GM12801 (cell line): ENCODE data around the gene PTPN3.
A peak's percentile ranks its signal among the peaks of the same experiment; 100 is the strongest.

Experiments used
- TF ChIP-seq, protein P1 (sequence below): IDR thresholded peaks from one replicate; pipeline ENCODE4 v1.5.1; 2011; ENCODE audit warnings: control low read depth; ENCODE audit not compliant: insufficient read length; ENCODE audit errors: extremely low read depth

PTPN3 gene

DNA sequence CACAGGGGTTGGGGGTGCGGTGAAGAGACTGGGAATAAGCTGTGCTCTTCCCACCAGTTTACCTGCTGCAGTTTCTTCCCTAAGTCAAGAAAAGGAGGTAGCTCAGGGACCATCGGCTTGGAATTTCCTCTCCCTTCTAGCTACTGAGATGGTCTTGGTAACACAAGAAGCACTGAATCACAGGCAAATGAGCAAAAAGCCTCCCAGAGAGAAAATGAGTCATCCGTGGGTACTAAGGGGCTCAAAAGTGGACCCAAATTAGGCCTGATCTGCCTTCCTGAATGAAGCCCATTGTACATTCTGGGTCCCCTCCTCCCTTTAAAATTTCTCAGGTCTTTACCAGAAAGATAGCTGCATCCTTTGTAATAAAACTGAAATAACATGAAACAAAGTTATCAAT is 49.9 kb downstream of the PTPN3 start:
- TF ChIP-seq, protein P1, sequence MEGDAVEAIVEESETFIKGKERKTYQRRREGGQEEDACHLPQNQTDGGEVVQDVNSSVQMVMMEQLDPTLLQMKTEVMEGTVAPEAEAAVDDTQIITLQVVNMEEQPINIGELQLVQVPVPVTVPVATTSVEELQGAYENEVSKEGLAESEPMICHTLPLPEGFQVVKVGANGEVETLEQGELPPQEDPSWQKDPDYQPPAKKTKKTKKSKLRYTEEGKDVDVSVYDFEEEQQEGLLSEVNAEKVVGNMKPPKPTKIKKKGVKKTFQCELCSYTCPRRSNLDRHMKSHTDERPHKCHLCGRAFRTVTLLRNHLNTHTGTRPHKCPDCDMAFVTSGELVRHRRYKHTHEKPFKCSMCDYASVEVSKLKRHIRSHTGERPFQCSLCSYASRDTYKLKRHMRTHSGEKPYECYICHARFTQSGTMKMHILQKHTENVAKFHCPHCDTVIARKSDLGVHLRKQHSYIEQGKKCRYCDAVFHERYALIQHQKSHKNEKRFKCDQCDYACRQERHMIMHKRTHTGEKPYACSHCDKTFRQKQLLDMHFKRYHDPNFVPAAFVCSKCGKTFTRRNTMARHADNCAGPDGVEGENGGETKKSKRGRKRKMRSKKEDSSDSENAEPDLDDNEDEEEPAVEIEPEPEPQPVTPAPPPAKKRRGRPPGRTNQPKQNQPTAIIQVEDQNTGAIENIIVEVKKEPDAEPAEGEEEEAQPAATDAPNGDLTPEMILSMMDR = no peak

DNA sequence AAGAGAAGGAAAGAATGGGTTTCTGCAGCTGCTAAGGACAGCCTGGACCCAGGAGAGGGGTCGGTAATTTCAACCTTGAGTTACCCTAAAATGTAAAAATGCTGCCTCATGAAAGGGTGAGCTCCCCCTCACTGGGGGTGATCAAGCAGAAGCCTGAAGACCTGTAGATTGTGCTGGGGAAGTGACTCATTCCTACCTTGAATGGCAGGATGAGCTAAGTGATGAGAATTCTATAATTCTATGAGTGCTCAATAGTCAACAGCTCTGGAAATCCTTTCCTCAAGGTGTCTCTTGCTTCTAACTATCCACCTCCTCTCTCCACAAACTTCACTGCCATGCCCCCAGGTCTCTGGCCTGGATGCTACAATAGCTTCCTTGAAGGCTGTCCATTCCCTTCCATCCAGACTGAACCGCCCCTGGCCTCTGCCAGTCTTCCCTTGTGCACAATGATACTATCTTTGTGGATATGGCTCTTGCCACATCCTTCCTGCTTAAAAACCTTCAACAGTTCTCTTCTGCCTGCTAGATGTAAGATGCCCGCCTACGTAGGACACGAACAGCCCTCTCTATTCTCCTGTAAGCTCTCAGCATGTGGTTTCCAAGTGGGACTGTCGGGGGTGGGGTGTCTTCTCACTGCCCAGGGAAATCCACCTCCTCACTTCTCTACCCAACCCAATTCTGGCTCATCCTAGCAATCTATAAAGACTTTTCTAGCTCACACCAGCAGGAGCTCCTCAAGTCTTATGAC is 50.6 kb downstream of the PTPN3 start:
- TF ChIP-seq, protein P1 = no peak

DNA sequence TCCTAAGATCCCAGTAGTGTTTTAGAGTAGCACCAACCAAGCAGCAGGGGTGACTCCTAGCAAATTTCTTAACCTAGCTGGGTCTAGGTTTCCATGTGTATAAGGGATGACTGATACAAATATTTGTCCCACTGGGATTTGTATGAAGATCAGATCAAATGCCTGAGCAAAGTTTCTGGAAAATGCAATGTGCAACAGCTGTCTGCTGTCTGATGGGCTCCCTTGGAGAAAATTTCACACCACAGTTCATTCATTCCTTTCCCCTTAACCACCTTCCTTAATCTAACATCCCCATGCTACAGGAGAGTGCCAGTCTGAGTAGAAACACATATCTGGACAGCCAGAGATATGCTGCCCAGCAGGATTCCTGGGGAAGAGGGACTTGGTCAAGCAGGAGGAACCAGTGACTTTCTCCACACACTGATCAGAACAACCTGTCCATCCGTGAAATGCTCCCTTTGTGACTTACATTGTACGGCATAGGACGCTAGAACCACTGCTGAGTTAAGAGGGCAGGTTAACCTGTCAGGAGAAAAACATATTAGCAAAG is 53.3 kb downstream of the PTPN3 start:
- TF ChIP-seq, protein P1 = no peak

DNA sequence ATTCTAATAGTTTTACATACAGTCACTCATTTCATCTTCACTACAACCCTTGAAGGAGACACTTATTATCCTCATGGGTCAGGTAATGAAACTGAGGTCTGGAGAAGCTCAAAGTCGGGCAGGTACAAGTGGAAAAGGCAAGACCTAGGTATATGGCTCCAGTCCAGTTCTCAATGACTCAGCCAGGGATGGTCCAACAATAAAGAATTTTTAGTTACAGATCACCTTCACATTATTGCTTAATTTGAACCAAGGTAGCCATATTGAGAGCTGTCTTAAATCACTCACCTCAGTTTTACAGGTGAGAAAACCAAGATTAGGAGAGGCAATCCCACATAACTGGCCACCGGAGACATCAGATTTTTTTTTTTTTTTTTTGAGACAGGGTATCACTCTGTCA is 55.4 kb downstream of the PTPN3 start:
- TF ChIP-seq, protein P1 = no peak

DNA sequence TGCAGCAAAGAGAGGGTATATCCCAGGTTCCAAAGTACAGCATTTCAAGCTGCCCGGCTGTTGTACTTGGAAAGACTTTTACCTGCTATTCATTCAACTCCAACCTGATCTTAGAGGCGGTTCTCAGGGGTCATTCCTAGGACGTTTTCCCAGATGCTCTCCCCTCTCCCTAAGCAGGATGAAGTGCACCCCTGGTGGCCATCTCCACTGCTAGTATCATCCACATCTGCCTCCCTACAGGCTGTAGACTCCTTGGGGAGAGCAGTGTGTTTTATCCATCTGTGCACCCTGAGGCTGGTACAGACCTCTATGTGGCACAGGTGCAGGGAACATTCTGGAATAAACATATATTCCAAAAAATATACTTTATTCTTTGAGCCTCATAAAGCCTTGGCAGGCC is 56.8 kb downstream of the PTPN3 start:
- TF ChIP-seq, protein P1 = no peak

DNA sequence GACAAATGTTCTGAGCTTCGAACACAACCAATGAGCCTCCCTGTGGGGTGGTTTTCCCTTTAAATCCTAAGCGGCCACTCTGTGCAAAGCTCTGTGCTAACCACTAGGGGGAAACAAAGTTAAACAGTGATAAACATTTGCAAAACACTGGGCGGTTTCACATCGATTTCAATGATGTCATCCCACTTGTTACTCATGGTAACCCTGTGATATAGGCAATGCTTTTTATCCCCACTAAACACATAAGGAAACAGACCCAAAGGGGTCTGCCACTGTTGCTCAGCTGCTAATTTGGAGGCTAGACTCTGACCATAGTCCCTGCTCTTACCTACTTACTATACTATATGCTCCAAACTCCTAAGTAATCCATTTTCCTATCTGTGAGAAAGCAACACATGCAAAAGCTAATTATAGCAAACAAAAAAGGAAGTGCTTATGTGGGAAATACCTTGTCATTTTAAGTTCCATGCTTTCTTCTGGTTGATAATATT is 57.3 kb downstream of the PTPN3 start:
- TF ChIP-seq, protein P1 = peak; percentile 33

DNA sequence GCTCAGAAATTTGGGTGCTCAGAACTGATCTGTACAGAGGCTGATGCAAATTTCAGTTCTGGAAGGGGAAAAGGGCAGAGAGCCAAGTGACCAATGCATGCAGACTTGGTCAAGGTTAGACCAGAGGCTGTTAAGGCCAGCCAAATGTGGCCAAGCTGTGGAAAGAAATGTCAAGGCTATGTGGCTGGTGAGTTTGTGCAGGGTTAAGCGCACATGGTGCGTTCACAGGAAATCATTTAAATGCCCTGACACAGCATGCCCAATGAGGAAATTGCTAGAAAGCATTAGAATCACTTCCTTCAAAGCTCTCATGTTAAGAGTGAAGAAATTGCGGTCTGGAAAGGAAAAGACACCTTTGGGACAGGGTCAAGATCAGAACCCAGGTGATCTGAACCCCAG is 58.0 kb downstream of the PTPN3 start:
- TF ChIP-seq, protein P1 = no peak
